CD4-positive, alpha-beta T cell treated with Interleukin-15 for 1 hour (primary cell): Measurements from ENCODE around the gene NOSIP.
A peak's percentile ranks its signal among the peaks of the same experiment; 100 is the strongest.

Experiments
- DNase-seq: peaks from one replicate; pipeline ENCODE4 v3.0.0-alpha.2; 2020

Gene NOSIP

GRCh38 chr19:49544154-49544553 lies 36.2 kb downstream of the NOSIP start:
- no peak for DNase-seq

GRCh38 chr19:49543032-49543431 lies 37.3 kb downstream of the NOSIP start:
- no peak for DNase-seq

- no peak for DNase-seq
Observed at GRCh38 chr19:49542446-49542845, 37.9 kb downstream of the NOSIP start.

- no peak for DNase-seq
Observed at GRCh38 chr19:49541914-49542313, 38.4 kb downstream of the NOSIP start.

- DNase-seq = no peak
Observed at GRCh38 chr19:49539192-49539952, 41.0 kb downstream of the NOSIP start.

- DNase-seq = no peak
Observed at GRCh38 chr19:49538643-49539042, 41.7 kb downstream of the NOSIP start.

- no peak for DNase-seq
Observed at GRCh38 chr19:49536921-49537462, 43.4 kb downstream of the NOSIP start.

- DNase-seq = no peak
Observed at GRCh38 chr19:49534632-49535385, 45.5 kb downstream of the NOSIP start.

- DNase-seq = peak; percentile 84
Observed at GRCh38 chr19:49533551-49534488, 46.5 kb downstream of the NOSIP start.

- no peak for DNase-seq
Observed at GRCh38 chr19:49530708-49531107, 49.6 kb downstream of the NOSIP start.

GRCh38 chr19:49528211-49528771 lies 52.1 kb downstream of the NOSIP start:
- no peak for DNase-seq

- no peak for DNase-seq
Observed at GRCh38 chr19:49524812-49525455, 55.4 kb downstream of the NOSIP start.

GRCh38 chr19:49520705-49521319 lies 59.5 kb downstream of the NOSIP start:
- DNase-seq = no peak

GRCh38 chr19:49518033-49518432 lies 62.3 kb downstream of the NOSIP start:
- no peak for DNase-seq

GRCh38 chr19:49515767-49516166 lies 64.6 kb downstream of the NOSIP start:
- peak; percentile 65 for DNase-seq

- DNase-seq = no peak
Observed at GRCh38 chr19:49514151-49514550, 66.2 kb downstream of the NOSIP start.

- DNase-seq = no peak
Observed at GRCh38 chr19:49513746-49514118, 66.6 kb downstream of the NOSIP start.

GRCh38 chr19:49512970-49513745 lies 67.2 kb downstream of the NOSIP start:
- DNase-seq = no peak

GRCh38 chr19:49507803-49508494 lies 72.4 kb downstream of the NOSIP start:
- no peak for DNase-seq

- DNase-seq = peak; percentile 80
Observed at GRCh38 chr19:49506575-49507105, 73.7 kb downstream of the NOSIP start.
